MM.1S (cell line): Measurements from ENCODE around the gene DDX10.

ENCODE experiments used
- CTCF ChIP-seq: fragments of 300-600 bp; sonication (generic); IDR thresholded peaks from 2 replicates; pipeline ENCODE4 v1.5.1; 2016; ENCODE audit warnings: antibody characterized with exemption, low read length, mixed read lengths
- EZH2phosphoT487 ChIP-seq: fragments of 300-600 bp; sonication (generic); IDR thresholded peaks from 2 replicates; pipeline ENCODE4 v1.6.1; 2018; ENCODE audit warnings: antibody characterized with exemption, low read length

- no peak for TF ChIP-seq CTCF
- TF ChIP-seq EZH2phosphoT487 = no peak
These were observed 216.3 kb downstream of the DDX10 start for GRCh38 chr11:108881131-108881530.
